ENCODE data around the gene GPR176. TPM values are rescaled to one million over a fixed set of nuclear protein-coding genes. Genes with fewer than 3 reads are reported as not detected.
A peak's percentile ranks its signal among the peaks of the same experiment; 100 is the strongest.

GPR176 gene
- total RNA-seq, result 32.1 and 35.4 TPM in 2 replicates

GRCh38 chr15:39919748-39920509 lies at the start of gene GPR176:
Gene GPR176 (minus strand): TSS chr15:39920266. CDS start chr15:39920026, 240 bp downstream.
- no peak for TF ChIP-seq CTCF (conservative IDR thresholded peaks at IDR 0.05; ENCODE audit: low read depth, low read length)
- no peak for DNase-seq (ENCODE audit: low read depth)
- H3K4me3 ChIP-seq (ENCODE audit: low read depth, low read length), result peak within 1 kb of the TSS; percentile 66

- DNase-seq (ENCODE audit: low read depth), result no peak
- H3K4me3 ChIP-seq (ENCODE audit: low read depth, low read length), result no peak overlapping the region
- TF ChIP-seq CTCF (conservative IDR thresholded peaks at IDR 0.05; ENCODE audit: low read depth, low read length), result no peak
Measured at GRCh38 chr15:39969002-39969394, 48.9 kb upstream of the GPR176 start.

- H3K4me3 ChIP-seq (ENCODE audit: low read depth, low read length), result no peak overlapping the region
- no peak for TF ChIP-seq CTCF (conservative IDR thresholded peaks at IDR 0.05; ENCODE audit: low read depth, low read length)
- DNase-seq (ENCODE audit: low read depth), result no peak
Measured at GRCh38 chr15:39968273-39969001, 48.4 kb upstream of the GPR176 start.

- no peak for DNase-seq (ENCODE audit: low read depth)
- no peak overlapping the region for H3K4me3 ChIP-seq (ENCODE audit: low read depth, low read length)
- no peak for TF ChIP-seq CTCF (conservative IDR thresholded peaks at IDR 0.05; ENCODE audit: low read depth, low read length)
Measured at GRCh38 chr15:39966521-39966920, 46.5 kb upstream of the GPR176 start.

- no peak overlapping the region for H3K4me3 ChIP-seq (ENCODE audit: low read depth, low read length)
- TF ChIP-seq CTCF (conservative IDR thresholded peaks at IDR 0.05; ENCODE audit: low read depth, low read length), result no peak
- no peak for DNase-seq (ENCODE audit: low read depth)
Measured at GRCh38 chr15:39963786-39964185, 43.7 kb upstream of the GPR176 start.

- H3K4me3 ChIP-seq (ENCODE audit: low read depth, low read length), result no peak overlapping the region
- no peak for DNase-seq (ENCODE audit: low read depth)
- no peak for TF ChIP-seq CTCF (conservative IDR thresholded peaks at IDR 0.05; ENCODE audit: low read depth, low read length)
Measured at GRCh38 chr15:39961051-39961450, 41.0 kb upstream of the GPR176 start.
